H1 (cell line): ENCODE data around the gene ATP9B. TPM values are rescaled to one million over a fixed set of nuclear protein-coding genes. Genes with fewer than 3 reads are reported as not detected.

Experiments used
- GTF2F1 ChIP-seq: IDR thresholded peaks from 2 replicates; pipeline ENCODE4 v1.6.1; 2012; ENCODE audit warnings: low read depth, low read length, improper control_type of control experiment, borderline replicate concordance
- NRF1 ChIP-seq: IDR thresholded peaks from 2 replicates; pipeline ENCODE4 v1.6.1; 2011; ENCODE audit warnings: mild to moderate bottlenecking, low read depth, low read length, improper control_type of control experiment
- polyA plus RNA-seq, 7 experiments: library from polyadenylated mRNA; depleted of rRNA in 3 of 7; stranded (reverse) in 5 of 7; unstranded in 2 of 7; fragments of >200 nt in 5 of 7; fragments of 200-250 nt in 2 of 7; gene quantifications; 1 replicate in 5 of 7; 2 replicates in 1 of 7; 4 replicates in 1 of 7; pipeline versions ENCODE4 v1.2.1 to v1.2.3, GENCODE V29; 2011 to 2013; ENCODE audit warnings: missing spikeins in 2 of 7, mixed read lengths in 2 of 7
- total RNA-seq: library from RNA; stranded (reverse); fragmentation: NEBNext Ultra II Directional; extraction: Animal tissue kit (Norgen Biotek cat#: 25700); gene quantifications from 2 replicates; pipeline ENCODE4 v1.2.1, GENCODE V29; 2021
- TF ChIP-seq, protein P1 (sequence below): IDR thresholded peaks from 2 replicates; pipeline ENCODE4 v1.6.1; 2012; ENCODE audit warnings: inconsistent platforms

Gene ATP9B
- total and polyA plus RNA-seq, 2 of the 8 experiments (the other 6 are each of a cell fraction or from before 2014, with no cell fraction given) = 15.1 to 21.7 TPM

- TF ChIP-seq, protein P1, sequence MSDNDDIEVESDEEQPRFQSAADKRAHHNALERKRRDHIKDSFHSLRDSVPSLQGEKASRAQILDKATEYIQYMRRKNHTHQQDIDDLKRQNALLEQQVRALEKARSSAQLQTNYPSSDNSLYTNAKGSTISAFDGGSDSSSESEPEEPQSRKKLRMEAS = no peak
- TF ChIP-seq NRF1 (no peak), GTF2F1 (no peak)
These were observed 189.3 kb downstream of the ATP9B start (continued) for GRCh38 chr18:79258447-79258846.
